ENCODE data around the gene DCN. TPM values are rescaled to one million over a fixed set of nuclear protein-coding genes. Genes with fewer than 3 reads are reported as not detected.

DCN gene
- total RNA-seq, 1 donor from 2014 or later, result 0.57 TPM

DNA sequence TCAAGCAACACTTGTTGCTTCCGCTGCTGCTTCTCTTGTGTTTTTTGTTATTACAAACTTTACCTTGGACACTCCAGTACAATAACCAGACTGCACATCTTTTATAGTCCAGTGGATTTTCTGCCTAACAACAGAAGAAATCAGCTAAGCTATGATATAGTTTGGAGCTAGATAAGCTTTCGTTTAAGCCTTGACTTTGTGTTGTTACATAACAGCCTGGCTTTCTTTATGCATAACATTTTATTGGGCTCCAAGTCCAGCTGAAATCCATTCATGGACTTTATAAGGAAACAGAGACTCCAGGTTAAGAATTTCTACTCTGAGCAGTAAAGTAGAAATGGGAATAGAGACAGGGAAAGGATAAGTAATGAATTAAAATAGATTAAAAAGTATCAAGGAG lies 3.5 kb upstream of the DCN start:
- Histone ChIP-seq H3K27ac (ENCODE audit: low read depth, low read length) (no peak overlapping the region), H3K27me3 (ENCODE audit: insufficient read depth, low read length) (no peaks in the 10 kb centered on the region), H3K4me3 (ENCODE audit: insufficient read depth, low read depth, low read length) (no peak overlapping the region), H3K4me2 (ENCODE audit: low read length) (no peak overlapping the region), H3K79me2 (ENCODE audit: insufficient read depth, low read length) (no peaks in the 10 kb centered on the region), H3K4me1 (ENCODE audit: insufficient read depth, low read length) (peaks cover 12% of the 10 kb centered on the region), H2AFZ (ENCODE audit: low read depth, low read length) (no peak overlapping the region), H3K9me3 (ENCODE audit: insufficient read depth, low read depth, low read length) (no peaks in the 10 kb centered on the region), H4K20me1 (ENCODE audit: insufficient read depth, low read length) (no peaks in the 10 kb centered on the region), H3K9ac (ENCODE audit: low read length) (no peak overlapping the region), H3K36me3 (ENCODE audit: insufficient read depth, low read length) (no peaks in the 10 kb centered on the region)
- no peak for DNase-seq (ENCODE audit: low read depth)
- no peak for TF ChIP-seq EZH2 (IDR thresholded peaks at IDR 0.05; ENCODE audit: insufficient read depth, low read length)
- TF ChIP-seq CTCF (IDR thresholded peaks at IDR 0.05; ENCODE audit: insufficient read depth, low read depth, low read length), result no peak
- H3K27me3 Mint-ChIP-seq (ENCODE audit: low read depth, unreplicated experiment), result no peaks in the 10 kb centered on the region
- FAIRE-seq, result no peak
- H3K4me3 Mint-ChIP-seq (ENCODE audit: unreplicated experiment), result no peak overlapping the region
- H3K27ac Mint-ChIP-seq (ENCODE audit: unreplicated experiment), result no peak overlapping the region
- no peaks in the 10 kb centered on the region for H3K9me3 Mint-ChIP-seq (ENCODE audit: unreplicated experiment)
- H3K36me3 Mint-ChIP-seq (ENCODE audit: low read depth, unreplicated experiment), result no peaks in the 10 kb centered on the region
- peaks cover 11% of the 10 kb centered on the region for H3K4me1 Mint-ChIP-seq (ENCODE audit: low read depth, unreplicated experiment)

DNA sequence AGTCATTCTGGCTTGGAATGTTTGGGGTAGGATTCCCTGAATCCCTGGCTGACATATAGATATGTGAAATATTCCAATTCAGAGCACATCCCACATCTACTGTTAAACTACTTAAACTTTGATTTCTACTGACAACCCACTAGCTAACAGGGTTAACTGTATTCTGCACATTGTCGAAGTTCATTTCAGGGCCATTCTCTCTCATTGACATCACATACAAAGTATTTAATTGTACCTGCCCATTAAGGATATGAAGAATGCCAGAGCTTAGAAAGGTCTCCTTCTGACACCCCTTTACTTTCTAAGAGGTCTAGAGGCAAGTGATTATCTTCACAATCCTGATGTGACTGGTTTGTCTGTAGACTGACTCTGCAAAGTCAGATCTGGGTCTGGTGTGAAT lies 2.8 kb upstream of the DCN start:
- Histone ChIP-seq H3K36me3 (ENCODE audit: insufficient read depth, low read length) (no peaks in the 10 kb centered on the region), H4K20me1 (ENCODE audit: insufficient read depth, low read length) (no peaks in the 10 kb centered on the region), H3K27me3 (ENCODE audit: insufficient read depth, low read length) (no peaks in the 10 kb centered on the region), H3K4me1 (ENCODE audit: insufficient read depth, low read length) (peaks cover 12% of the 10 kb centered on the region), H3K79me2 (ENCODE audit: insufficient read depth, low read length) (no peaks in the 10 kb centered on the region), H3K4me2 (ENCODE audit: low read length) (no peak overlapping the region), H2AFZ (ENCODE audit: low read depth, low read length) (no peak overlapping the region), H3K4me3 (ENCODE audit: insufficient read depth, low read depth, low read length) (no peak overlapping the region), H3K9me3 (ENCODE audit: insufficient read depth, low read depth, low read length) (no peaks in the 10 kb centered on the region), H3K27ac (ENCODE audit: low read depth, low read length) (no peak overlapping the region), H3K9ac (ENCODE audit: low read length) (no peak overlapping the region)
- Mint-ChIP-seq H3K4me1 (ENCODE audit: low read depth, unreplicated experiment) (peaks cover 11% of the 10 kb centered on the region), H3K9me3 (ENCODE audit: unreplicated experiment) (no peaks in the 10 kb centered on the region), H3K4me3 (ENCODE audit: unreplicated experiment) (no peak overlapping the region), H3K36me3 (ENCODE audit: low read depth, unreplicated experiment) (no peaks in the 10 kb centered on the region), H3K27ac (ENCODE audit: unreplicated experiment) (no peak overlapping the region), H3K27me3 (ENCODE audit: low read depth, unreplicated experiment) (no peaks in the 10 kb centered on the region)
- no peak for TF ChIP-seq EZH2 (IDR thresholded peaks at IDR 0.05; ENCODE audit: insufficient read depth, low read length)
- TF ChIP-seq CTCF (IDR thresholded peaks at IDR 0.05; ENCODE audit: insufficient read depth, low read depth, low read length), result no peak
- no peak for FAIRE-seq
- no peak for DNase-seq (ENCODE audit: low read depth)

DNA sequence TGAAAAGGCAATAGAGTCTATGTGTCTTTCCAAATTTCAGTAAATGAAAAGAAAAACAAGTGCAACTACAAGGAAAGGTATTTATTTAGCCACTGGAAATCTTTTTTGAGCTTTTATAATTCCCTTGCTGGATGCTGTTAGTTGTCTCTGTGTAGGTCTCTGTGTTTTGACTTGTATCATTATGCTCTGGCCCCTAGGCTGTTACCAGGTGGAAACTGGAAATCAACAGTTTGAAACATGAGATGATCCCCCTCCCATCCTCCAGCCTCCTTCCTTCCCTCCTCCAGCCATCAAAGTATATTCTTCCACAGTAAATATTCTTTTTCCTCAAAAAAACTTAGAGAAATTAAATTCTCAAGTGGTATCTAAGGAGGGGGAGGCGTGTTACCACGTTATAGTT lies 934 bp upstream of the DCN start:
- Mint-ChIP-seq H3K36me3 (ENCODE audit: low read depth, unreplicated experiment) (no peaks in the 10 kb centered on the region), H3K9me3 (ENCODE audit: unreplicated experiment) (no peaks in the 10 kb centered on the region), H3K4me1 (ENCODE audit: low read depth, unreplicated experiment) (peaks cover 5% of the 10 kb centered on the region), H3K27me3 (ENCODE audit: low read depth, unreplicated experiment) (no peaks in the 10 kb centered on the region), H3K4me3 (ENCODE audit: unreplicated experiment) (no peak overlapping the region), H3K27ac (ENCODE audit: unreplicated experiment) (no peak overlapping the region)
- FAIRE-seq (no peak), DNase-seq (ENCODE audit: low read depth) (no peak)
- H3K4me1 ChIP-seq (ENCODE audit: insufficient read depth, low read length), result peaks cover 12% of the 10 kb centered on the region
- H4K20me1 ChIP-seq (ENCODE audit: insufficient read depth, low read length), result no peaks in the 10 kb centered on the region
- H3K9me3 ChIP-seq (ENCODE audit: insufficient read depth, low read depth, low read length), result no peaks in the 10 kb centered on the region
- no peaks in the 10 kb centered on the region for H3K79me2 ChIP-seq (ENCODE audit: insufficient read depth, low read length)
- H3K4me3 ChIP-seq (ENCODE audit: insufficient read depth, low read depth, low read length), result no peak overlapping the region
- no peaks in the 10 kb centered on the region for H3K36me3 ChIP-seq (ENCODE audit: insufficient read depth, low read length)
- no peak overlapping the region for H3K27ac ChIP-seq (ENCODE audit: low read depth, low read length)
- H3K9ac ChIP-seq (ENCODE audit: low read length), result no peak overlapping the region
- no peak for TF ChIP-seq CTCF (IDR thresholded peaks at IDR 0.05; ENCODE audit: insufficient read depth, low read depth, low read length)
- no peak for TF ChIP-seq EZH2 (IDR thresholded peaks at IDR 0.05; ENCODE audit: insufficient read depth, low read length)
- no peaks in the 10 kb centered on the region for H3K27me3 ChIP-seq (ENCODE audit: insufficient read depth, low read length)
- H2AFZ ChIP-seq (ENCODE audit: low read depth, low read length), result no peak overlapping the region
- no peak overlapping the region for H3K4me2 ChIP-seq (ENCODE audit: low read length)

Data from astrocyte (in vitro differentiated cells and primary cell).